HG03442 (cell line): ENCODE measurements around the gene ALG12.

Source experiments
- ATAC-seq: cut with Tn5 transposase; IDR thresholded peaks from one replicate; pipeline ENCODE4 v1.9.1; 2021; ENCODE audit warnings: mild to moderate bottlenecking, moderate library complexity; ENCODE audit not compliant: unreplicated experiment

Gene ALG12

GRCh38 chr22:49892226-49892899 lies 25.9 kb downstream of the ALG12 start:
- no peak for ATAC-seq

GRCh38 chr22:49889071-49889470 lies 29.2 kb downstream of the ALG12 start:
- no peak for ATAC-seq

- no peak for ATAC-seq
These were observed 30.5 kb downstream of the ALG12 start for GRCh38 chr22:49887702-49888101.

- ATAC-seq = no peak
These were observed 31.2 kb downstream of the ALG12 start for GRCh38 chr22:49887064-49887451.

- no peak for ATAC-seq
These were observed 31.7 kb downstream of the ALG12 start for GRCh38 chr22:49886346-49887063.

GRCh38 chr22:49885881-49886280 lies 32.4 kb downstream of the ALG12 start:
- no peak for ATAC-seq

- ATAC-seq = no peak
These were observed 33.0 kb downstream of the ALG12 start for GRCh38 chr22:49885281-49885680.

- ATAC-seq = no peak
These were observed 33.6 kb downstream of the ALG12 start for GRCh38 chr22:49884503-49885260.

GRCh38 chr22:49884075-49884474 lies 34.2 kb downstream of the ALG12 start:
- no peak for ATAC-seq

GRCh38 chr22:49883294-49883640 lies 35.0 kb downstream of the ALG12 start:
- no peak for ATAC-seq

- ATAC-seq = no peak
These were observed 35.5 kb downstream of the ALG12 start for GRCh38 chr22:49882519-49883293.

GRCh38 chr22:49881856-49882255 lies 36.4 kb downstream of the ALG12 start:
- ATAC-seq = no peak

GRCh38 chr22:49880281-49880680 lies 38.0 kb downstream of the ALG12 start:
- ATAC-seq = no peak

GRCh38 chr22:49879871-49880270 lies 38.4 kb downstream of the ALG12 start:
- ATAC-seq = no peak

GRCh38 chr22:49878206-49878605 lies 40.0 kb downstream of the ALG12 start:
- ATAC-seq = no peak

- ATAC-seq = no peak
These were observed 40.6 kb downstream of the ALG12 start for GRCh38 chr22:49877642-49878041.

- no peak for ATAC-seq
These were observed 44.9 kb downstream of the ALG12 start for GRCh38 chr22:49873228-49873940.

GRCh38 chr22:49872347-49872746 lies 45.9 kb downstream of the ALG12 start:
- no peak for ATAC-seq

- ATAC-seq = no peak
These were observed 46.8 kb downstream of the ALG12 start for GRCh38 chr22:49871482-49871881.

- ATAC-seq = no peak
These were observed 48.2 kb downstream of the ALG12 start for GRCh38 chr22:49869845-49870712.
